HEK293T (cell line): ENCODE results near the gene KRT38.

ENCODE experiments used
- BHLHE40 ChIP-seq: fragments of 450-650 bp; IDR thresholded peaks from 2 replicates; pipeline ENCODE4 v1.6.1; 2016; ENCODE audit warnings: mild to moderate bottlenecking, moderate library complexity, borderline replicate concordance
- FOXA1 ChIP-seq: fragments of 450-650 bp; IDR thresholded peaks from 2 replicates; pipeline ENCODE4 v1.6.1; 2016; ENCODE audit warnings: mild to moderate bottlenecking
- FOXK2 ChIP-seq: fragments of 450-650 bp; IDR thresholded peaks from 2 replicates; pipeline ENCODE4 v1.6.1; 2016; ENCODE audit warnings: mild to moderate bottlenecking
- FOXM1 ChIP-seq: fragments of 450-650 bp; IDR thresholded peaks from 2 replicates; pipeline ENCODE4 v1.6.1; 2017; ENCODE audit warnings: mild to moderate bottlenecking, borderline replicate concordance
- L3MBTL2 ChIP-seq: fragments of 450-650 bp; conservative IDR thresholded peaks from 2 replicates; pipeline ENCODE4 v1.6.1; 2016; ENCODE audit warnings: mild to moderate bottlenecking
- NFRKB ChIP-seq: fragments of 450-650 bp; IDR thresholded peaks from 2 replicates; pipeline ENCODE4 v1.6.1; 2016; ENCODE audit warnings: mild to moderate bottlenecking, moderate library complexity
- SP1 ChIP-seq: fragments of 450-650 bp; IDR thresholded peaks from 2 replicates; pipeline ENCODE4 v1.6.1; 2017
- SUZ12 ChIP-seq: fragments of 450-650 bp; IDR thresholded peaks from 2 replicates; pipeline ENCODE4 v1.6.1; 2016; ENCODE audit warnings: mild to moderate bottlenecking

DNA sequence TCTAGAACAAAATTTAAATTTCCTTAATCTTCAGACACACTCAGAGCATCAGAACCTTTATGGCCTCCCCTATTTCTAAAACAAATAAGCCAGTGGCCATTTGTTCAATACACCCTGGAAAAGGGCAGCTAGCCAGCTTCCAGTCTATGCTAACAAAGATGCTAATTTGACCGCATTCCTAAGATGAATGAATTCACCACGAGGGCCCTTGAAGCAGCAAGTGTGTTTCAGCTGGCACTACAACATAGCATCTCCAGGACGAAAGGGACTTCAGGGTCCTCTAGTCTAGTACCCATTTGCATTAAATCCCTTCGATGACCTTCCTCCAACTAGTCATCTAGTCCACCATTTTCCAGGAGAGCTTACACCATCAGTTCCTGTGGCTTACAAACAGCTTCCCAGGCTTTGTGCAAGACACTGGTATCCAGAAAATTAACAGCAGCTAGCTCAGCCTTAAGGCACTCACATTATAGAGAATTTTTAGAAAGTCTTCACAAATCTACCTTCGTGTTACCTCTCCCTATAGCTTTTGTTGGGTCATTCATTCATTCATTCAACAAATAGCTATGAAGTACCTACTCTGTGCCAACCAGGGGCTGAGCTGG lies 27.3 kb downstream of the KRT38 start:
- no peak for TF ChIP-seq FOXM1
- no peak for TF ChIP-seq BHLHE40
- no peak for TF ChIP-seq SUZ12
- no peak for TF ChIP-seq FOXA1
- no peak for TF ChIP-seq SP1
- TF ChIP-seq NFRKB: no peak
- no peak for TF ChIP-seq FOXK2
- TF ChIP-seq L3MBTL2: no peak
